Neural progenitor cell (in vitro differentiated cells): ENCODE measurements around the gene COL7A1. TPM values are rescaled to one million over a fixed set of nuclear protein-coding genes. Genes with fewer than 3 reads are reported as not detected.

Experiments used
- DNase-seq: peaks from one replicate; pipeline ENCODE4 v3.0.0-alpha.2; 2016; ENCODE audit warnings: low spot score
- H2AFZ ChIP-seq: fragments of 200-600 bp; sonication (generic); replicated peaks from 2 replicates; pipeline ENCODE4 v1.6.1; 2016; ENCODE audit warnings: antibody characterized with exemption
- H3F3A ChIP-seq: fragments of 200-600 bp; sonication (generic); 2 replicates; pipeline ENCODE4 v1.6.1; 2016; ENCODE audit warnings: antibody characterized with exemption, low read depth
- H3K27ac ChIP-seq: fragments of 200-600 bp; sonication (generic); 2 replicates; pipeline ENCODE4 v1.5.1; 2016; ENCODE audit warnings: mild to moderate bottlenecking
- H3K27me3 ChIP-seq: fragments of 200-600 bp; sonication (generic); 2 replicates; pipeline ENCODE4 v1.6.1; 2016; ENCODE audit warnings: mild to moderate bottlenecking, moderate library complexity
- H3K36me3 ChIP-seq: fragments of 200-600 bp; sonication (generic); 2 replicates; pipeline ENCODE4 v1.5.1; 2016
- H3K4me1 ChIP-seq: fragments of 200-600 bp; sonication (generic); 2 replicates; pipeline ENCODE4 v1.6.1; 2016; ENCODE audit warnings: mixed run types
- H3K4me2 ChIP-seq: fragments of 200-600 bp; sonication (generic); 2 replicates; pipeline ENCODE4 v1.6.1; 2016
- H3K4me3 ChIP-seq: fragments of 200-600 bp; sonication (generic); 2 replicates; pipeline ENCODE4 v1.5.1; 2016
- H3K79me2 ChIP-seq: fragments of 200-600 bp; sonication (generic); 2 replicates; pipeline ENCODE4 v1.6.1; 2016; ENCODE audit warnings: low read depth
- H3K9ac ChIP-seq: fragments of 200-600 bp; sonication (generic); 2 replicates; pipeline ENCODE4 v1.6.1; 2016
- H3K9me3 ChIP-seq: fragments of 200-600 bp; sonication (generic); 2 replicates; pipeline ENCODE4 v1.5.1; 2016; ENCODE audit warnings: low read depth
- H4K20me1 ChIP-seq: fragments of 200-600 bp; sonication (generic); 2 replicates; pipeline ENCODE4 v1.6.1; 2016; ENCODE audit warnings: low read depth
- H3K27ac Mint-ChIP-seq: 3 replicates; pipeline ENCODE4 v1.8.0; 2021; ENCODE audit warnings: mixed read lengths
- H3K27me3 Mint-ChIP-seq: 2 replicates; pipeline ENCODE4 v1.8.0; 2022; ENCODE audit warnings: low read depth, mild to moderate bottlenecking, inconsistent platforms, moderate library complexity, mixed read lengths; ENCODE audit not compliant: insufficient read depth
- H3K36me3 Mint-ChIP-seq: 3 replicates; pipeline ENCODE4 v1.8.0; 2021; ENCODE audit warnings: mixed read lengths
- H3K4me1 Mint-ChIP-seq: 3 replicates; pipeline ENCODE4 v1.8.0; 2021; ENCODE audit warnings: mixed read lengths
- H3K4me3 Mint-ChIP-seq: 3 replicates; pipeline ENCODE4 v1.8.0; 2021; ENCODE audit warnings: mild to moderate bottlenecking, moderate library complexity, mixed read lengths
- H3K9me3 Mint-ChIP-seq: 3 replicates; pipeline ENCODE4 v1.8.0; 2020; ENCODE audit warnings: mixed read lengths
- EZH2 ChIP-seq: fragments of 200-600 bp; sonication (generic); IDR thresholded peaks from 2 replicates; pipeline ENCODE4 v1.6.1; 2017; ENCODE audit warnings: antibody characterized with exemption, mild to moderate bottlenecking, moderate library complexity
- EZH2phosphoT487 ChIP-seq: fragments of 200-600 bp; sonication (generic); IDR thresholded peaks from 2 replicates; pipeline ENCODE4 v1.6.1; 2017; ENCODE audit warnings: antibody characterized with exemption
- total RNA-seq: library from RNA; depleted of rRNA; stranded (reverse); fragments of >200 nt; gene quantifications from 2 replicates; pipeline ENCODE4 v1.2.3, GENCODE V29; 2015; ENCODE audit warnings: low replicate concordance
- TF ChIP-seq, protein P1 (sequence below): fragments of 200-600 bp; sonication (generic); IDR thresholded peaks from 2 replicates; pipeline ENCODE4 v1.5.1; 2017; ENCODE audit warnings: antibody characterized with exemption, mild to moderate bottlenecking

Gene COL7A1
- total RNA-seq, 1 donor from 2014 or later: 3.0 TPM

GRCh38 chr3:48560648-48561018, 34.5 kb downstream of the COL7A1 start:
- Histone ChIP-seq H3K4me3 (peak overlapping the region; percentile 30), H3K36me3 (no peaks in the 10 kb centered on the region), H3K9ac (no peak overlapping the region), H4K20me1 (no peaks in the 10 kb centered on the region), H2AFZ (no peak overlapping the region), H3K27me3 (no peaks in the 10 kb centered on the region), H3K4me1 (peaks cover 40% of the 10 kb centered on the region), H3K79me2 (peaks cover 8% of the 10 kb centered on the region), H3K9me3 (no peaks in the 10 kb centered on the region), H3K4me2 (peak overlapping the region; percentile 70), H3F3A (peaks cover 30% of the 10 kb centered on the region), H3K27ac (no peak overlapping the region)
- no peaks in the 10 kb centered on the region for H3K36me3 Mint-ChIP-seq
- H3K27ac Mint-ChIP-seq: peak overlapping the region; percentile 97
- peaks cover 13% of the 10 kb centered on the region for H3K27me3 Mint-ChIP-seq
- no peaks in the 10 kb centered on the region for H3K9me3 Mint-ChIP-seq
- H3K4me3 Mint-ChIP-seq: peak overlapping the region; percentile 75
- peaks cover 54% of the 10 kb centered on the region for H3K4me1 Mint-ChIP-seq
- TF ChIP-seq EZH2: no peak
- TF ChIP-seq, protein P1, sequence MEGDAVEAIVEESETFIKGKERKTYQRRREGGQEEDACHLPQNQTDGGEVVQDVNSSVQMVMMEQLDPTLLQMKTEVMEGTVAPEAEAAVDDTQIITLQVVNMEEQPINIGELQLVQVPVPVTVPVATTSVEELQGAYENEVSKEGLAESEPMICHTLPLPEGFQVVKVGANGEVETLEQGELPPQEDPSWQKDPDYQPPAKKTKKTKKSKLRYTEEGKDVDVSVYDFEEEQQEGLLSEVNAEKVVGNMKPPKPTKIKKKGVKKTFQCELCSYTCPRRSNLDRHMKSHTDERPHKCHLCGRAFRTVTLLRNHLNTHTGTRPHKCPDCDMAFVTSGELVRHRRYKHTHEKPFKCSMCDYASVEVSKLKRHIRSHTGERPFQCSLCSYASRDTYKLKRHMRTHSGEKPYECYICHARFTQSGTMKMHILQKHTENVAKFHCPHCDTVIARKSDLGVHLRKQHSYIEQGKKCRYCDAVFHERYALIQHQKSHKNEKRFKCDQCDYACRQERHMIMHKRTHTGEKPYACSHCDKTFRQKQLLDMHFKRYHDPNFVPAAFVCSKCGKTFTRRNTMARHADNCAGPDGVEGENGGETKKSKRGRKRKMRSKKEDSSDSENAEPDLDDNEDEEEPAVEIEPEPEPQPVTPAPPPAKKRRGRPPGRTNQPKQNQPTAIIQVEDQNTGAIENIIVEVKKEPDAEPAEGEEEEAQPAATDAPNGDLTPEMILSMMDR: no peak
- no peak for DNase-seq

GRCh38 chr3:48558493-48559134, 36.5 kb downstream of the COL7A1 start:
- TF ChIP-seq EZH2: no peak
- TF ChIP-seq, protein P1: no peak
- TF ChIP-seq EZH2phosphoT487: no peak
- DNase-seq: no peak
- no peak overlapping the region for H2AFZ ChIP-seq
- no peak overlapping the region for H3K4me2 ChIP-seq
- peaks cover 28% of the 10 kb centered on the region for H3K79me2 ChIP-seq
- H3F3A ChIP-seq: peaks cover 28% of the 10 kb centered on the region
- Mint-ChIP-seq H3K36me3 (peaks cover 4% of the 10 kb centered on the region), H3K4me3 (peak overlapping the region; percentile 51), H3K27ac (peak overlapping the region; percentile 94), H3K4me1 (peaks cover 62% of the 10 kb centered on the region), H3K9me3 (no peaks in the 10 kb centered on the region), H3K27me3 (peaks cover 12% of the 10 kb centered on the region)
- H3K27me3 ChIP-seq: no peaks in the 10 kb centered on the region
- no peak overlapping the region for H3K27ac ChIP-seq
- peaks cover 17% of the 10 kb centered on the region for H4K20me1 ChIP-seq
- no peaks in the 10 kb centered on the region for H3K9me3 ChIP-seq
- H3K4me1 ChIP-seq: peaks cover 49% of the 10 kb centered on the region
- no peaks in the 10 kb centered on the region for H3K36me3 ChIP-seq
- no peak overlapping the region for H3K4me3 ChIP-seq
- H3K9ac ChIP-seq: no peak overlapping the region

GRCh38 chr3:48556796-48557626, 38.1 kb downstream of the COL7A1 start, which contains the start of gene PFKFB4:
Gene PFKFB4, minus strand, starts transcription at chr3:48556803. Its CDS starts 26 bp downstream, at chr3:48556777.
- Histone ChIP-seq H3K4me1 (peaks cover 38% of the 10 kb centered on the region), H3K79me2 (peaks cover 40% of the 10 kb centered on the region)

More at GRCh38 chr3:48556796-48557626, 38.1 kb downstream of the COL7A1 start, which contains the start of gene PFKFB4:
- Histone ChIP-seq H2AFZ (peak within 1 kb of the TSS; percentile 37), H3K9ac (peak within 1 kb of the TSS; percentile 69), H3K27ac (peak within 1 kb of the TSS; percentile 82), H4K20me1 (peaks cover 33% of the 10 kb centered on the region), H3K4me2 (peak within 1 kb of the TSS; percentile 90), H3K27me3 (no peaks in the 10 kb centered on the region), H3K36me3 (no peaks in the 10 kb centered on the region), H3K4me3 (peak within 1 kb of the TSS; percentile 85), H3F3A (peaks cover 19% of the 10 kb centered on the region), H3K9me3 (no peaks in the 10 kb centered on the region)
- H3K36me3 Mint-ChIP-seq: peaks cover 4% of the 10 kb centered on the region
- H3K4me3 Mint-ChIP-seq: peak within 1 kb of the TSS; percentile 95
- H3K27me3 Mint-ChIP-seq: peaks cover 12% of the 10 kb centered on the region
- H3K9me3 Mint-ChIP-seq: no peaks in the 10 kb centered on the region
- peak; percentile 99 for DNase-seq
- TF ChIP-seq, protein P1: peak; percentile 39
- no peak for TF ChIP-seq EZH2phosphoT487
- H3K27ac Mint-ChIP-seq: peak within 1 kb of the TSS; percentile 33
- H3K4me1 Mint-ChIP-seq: peaks cover 62% of the 10 kb centered on the region
